ENCODE data around the gene SLTM.
"Not testable (repeated sequence)": the region's sequence is repeated elsewhere in the genome, so short reads cannot be mapped to it uniquely, and the experiment has no call there.

The SLTM gene

GRCh38 chr15:58926823-58927222, 6.7 kb downstream of the SLTM start:
- DNase-seq (ENCODE audit: low spot score), result no peak

- no peak for DNase-seq (ENCODE audit: low spot score)
These were observed 9.2 kb downstream of the SLTM start for GRCh38 chr15:58924327-58924726.

GRCh38 chr15:58923696-58924300, 9.7 kb downstream of the SLTM start:
- no peak for DNase-seq (ENCODE audit: low spot score)

GRCh38 chr15:58923284-58923683, 10.2 kb downstream of the SLTM start:
- DNase-seq (ENCODE audit: low spot score), result no peak

GRCh38 chr15:58921267-58921790, 12.2 kb downstream of the SLTM start:
- no peak for DNase-seq (ENCODE audit: low spot score)

GRCh38 chr15:58920447-58920846, 13.0 kb downstream of the SLTM start:
- not testable (repeated sequence) for DNase-seq (ENCODE audit: low spot score)

GRCh38 chr15:58919232-58919631, 14.2 kb downstream of the SLTM start:
- no peak for DNase-seq (ENCODE audit: low spot score)

- DNase-seq (ENCODE audit: low spot score), result no peak
These were observed 15.2 kb downstream of the SLTM start for GRCh38 chr15:58918239-58918638.

GRCh38 chr15:58917613-58918129, 15.8 kb downstream of the SLTM start:
- DNase-seq (ENCODE audit: low spot score), result not testable (repeated sequence)

GRCh38 chr15:58916962-58917361, 16.5 kb downstream of the SLTM start:
- DNase-seq (ENCODE audit: low spot score), result no peak

- DNase-seq (ENCODE audit: low spot score), result no peak
These were observed 23.0 kb downstream of the SLTM start for GRCh38 chr15:58910456-58910855.

- no peak for DNase-seq (ENCODE audit: low spot score)
These were observed 23.9 kb downstream of the SLTM start for GRCh38 chr15:58909616-58910015.

GRCh38 chr15:58908550-58909309, 24.7 kb downstream of the SLTM start:
- no peak for DNase-seq (ENCODE audit: low spot score)

- no peak for DNase-seq (ENCODE audit: low spot score)
These were observed 32.8 kb downstream of the SLTM start for GRCh38 chr15:58900631-58901030.

GRCh38 chr15:58898150-58898680, 35.3 kb downstream of the SLTM start:
- DNase-seq (ENCODE audit: low spot score), result no peak

- no peak for DNase-seq (ENCODE audit: low spot score)
These were observed 44.1 kb downstream of the SLTM start for GRCh38 chr15:58889363-58889762.

GRCh38 chr15:58886921-58887320, 46.6 kb downstream of the SLTM start:
- no peak for DNase-seq (ENCODE audit: low spot score)

- not testable (repeated sequence) for DNase-seq (ENCODE audit: low spot score)
These were observed 49.6 kb downstream of the SLTM start for GRCh38 chr15:58883926-58884325.

GRCh38 chr15:58882243-58882642, 51.2 kb downstream of the SLTM start:
- DNase-seq (ENCODE audit: low spot score), result no peak

GRCh38 chr15:58880320-58880719, 53.2 kb downstream of the SLTM start:
- no peak for DNase-seq (ENCODE audit: low spot score)

- no peak for DNase-seq (ENCODE audit: low spot score)
These were observed 55.3 kb downstream of the SLTM start for GRCh38 chr15:58877999-58878825.

All from SW480 (cell line).